ENCODE measurements around the gene ZNF628. TPM values are rescaled to one million over a fixed set of nuclear protein-coding genes. Genes with fewer than 3 reads are reported as not detected.

The ZNF628 gene
- total RNA-seq, 1 donor from 2014 or later = 4.7 TPM

Other genes with a start within 250 kb of the ZNF628 start
- 2.3 TPM for gene TMEM86B, start 247.9 kb upstream of the ZNF628 start, total RNA-seq
- gene PPP6R1, start 217.6 kb upstream of the ZNF628 start, total RNA-seq = 37.1 TPM
- 29.2 TPM for gene HSPBP1, start 196.5 kb upstream of the ZNF628 start, total RNA-seq
- gene BRSK1, start 192.6 kb upstream of the ZNF628 start, total RNA-seq = 1.6 TPM
- 1.7 TPM for gene TMEM150B, start 151.3 kb upstream of the ZNF628 start, total RNA-seq
- 6.6 TPM for gene KMT5C, start 136.7 kb upstream of the ZNF628 start, total RNA-seq
- not detected for gene COX6B2, start 121.9 kb upstream of the ZNF628 start, total RNA-seq
- not detected for gene GARIN5B, start 113.4 kb upstream of the ZNF628 start, total RNA-seq
- gene IL11, start 106.2 kb upstream of the ZNF628 start, total RNA-seq = not detected
- gene TMEM190, start 99.8 kb upstream of the ZNF628 start, total RNA-seq = not detected
- 1.0 TPM for gene TMEM238, start 92.3 kb upstream of the ZNF628 start, total RNA-seq
- gene RPL28, start 90.7 kb upstream of the ZNF628 start, total RNA-seq = 569 TPM
- gene UBE2S, start 68.8 kb upstream of the ZNF628 start, total RNA-seq = 22.6 TPM
- gene SHISA7, start 33.3 kb upstream of the ZNF628 start, total RNA-seq = not detected
- 48.9 TPM for gene ISOC2, start 15.0 kb upstream of the ZNF628 start, total RNA-seq
- gene C19orf85, start 11.9 kb upstream of the ZNF628 start, total RNA-seq = not detected
- 2.9 TPM for gene NAT14, start 8.6 kb downstream of the ZNF628 start, total RNA-seq
- 2.6 TPM for gene SSC5D, start 11.8 kb downstream of the ZNF628 start, total RNA-seq
- 15.6 TPM for gene SBK2, start 60.5 kb downstream of the ZNF628 start, total RNA-seq
- gene SBK3, start 68.9 kb downstream of the ZNF628 start, total RNA-seq = 27.4 TPM
- gene ZNF579, start 104.2 kb downstream of the ZNF628 start, total RNA-seq = 13.6 TPM
- 13.0 TPM for gene FIZ1, start 122.9 kb downstream of the ZNF628 start, total RNA-seq
- gene ZNF524, start 123.7 kb downstream of the ZNF628 start, total RNA-seq = 17.5 TPM
- gene ZNF865, start 129.0 kb downstream of the ZNF628 start, total RNA-seq = 17.4 TPM
- gene ZNF784, start 147.9 kb downstream of the ZNF628 start, total RNA-seq = 11.7 TPM
- 11.9 TPM for gene ZNF580, start 164.4 kb downstream of the ZNF628 start, total RNA-seq
- 7.1 TPM for gene ZNF581, start 167.0 kb downstream of the ZNF628 start, total RNA-seq
- gene CCDC106, start 171.6 kb downstream of the ZNF628 start, total RNA-seq = 20.5 TPM
- gene U2AF2, start 178.4 kb downstream of the ZNF628 start, total RNA-seq = 75.1 TPM
- gene EPN1, start 198.6 kb downstream of the ZNF628 start, total RNA-seq = 223 TPM